ENCODE results near the gene CAMK2N1.

DNA sequence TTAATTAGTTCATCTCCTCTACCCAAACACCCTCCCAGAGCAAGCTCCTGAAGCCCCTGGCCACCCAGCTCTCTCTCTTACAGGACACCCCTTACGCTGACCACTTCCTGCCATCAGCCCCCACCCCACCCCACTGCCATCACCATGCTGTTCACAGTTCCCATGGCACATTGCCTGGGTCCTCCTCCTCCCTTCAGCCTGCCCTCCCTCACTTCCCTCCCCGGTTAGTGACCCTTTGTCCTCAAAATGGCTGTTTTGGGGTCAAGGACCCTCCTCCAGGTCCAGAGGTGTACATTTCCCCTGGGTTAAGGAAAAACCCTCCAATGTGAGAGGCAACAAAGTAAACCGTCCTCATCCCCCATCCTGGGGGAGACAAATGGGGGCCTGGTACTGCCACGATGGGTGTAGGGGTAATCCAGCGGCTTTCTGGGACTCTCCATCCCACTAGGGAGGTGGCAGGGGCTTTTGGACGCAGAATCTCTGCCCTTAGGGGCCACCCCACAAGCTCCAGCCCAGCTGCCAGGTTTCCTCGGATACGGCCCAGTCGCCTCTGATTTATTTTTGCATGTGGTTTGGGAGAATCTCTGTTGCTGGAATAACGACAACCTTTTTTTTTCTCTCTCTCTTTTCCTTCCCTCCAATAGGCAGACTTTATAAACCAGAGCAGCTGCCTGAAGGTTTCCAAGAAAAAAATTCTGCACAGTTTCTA, 8.5 kb downstream of the CAMK2N1 start:
- TF ChIP-seq, protein P1, sequence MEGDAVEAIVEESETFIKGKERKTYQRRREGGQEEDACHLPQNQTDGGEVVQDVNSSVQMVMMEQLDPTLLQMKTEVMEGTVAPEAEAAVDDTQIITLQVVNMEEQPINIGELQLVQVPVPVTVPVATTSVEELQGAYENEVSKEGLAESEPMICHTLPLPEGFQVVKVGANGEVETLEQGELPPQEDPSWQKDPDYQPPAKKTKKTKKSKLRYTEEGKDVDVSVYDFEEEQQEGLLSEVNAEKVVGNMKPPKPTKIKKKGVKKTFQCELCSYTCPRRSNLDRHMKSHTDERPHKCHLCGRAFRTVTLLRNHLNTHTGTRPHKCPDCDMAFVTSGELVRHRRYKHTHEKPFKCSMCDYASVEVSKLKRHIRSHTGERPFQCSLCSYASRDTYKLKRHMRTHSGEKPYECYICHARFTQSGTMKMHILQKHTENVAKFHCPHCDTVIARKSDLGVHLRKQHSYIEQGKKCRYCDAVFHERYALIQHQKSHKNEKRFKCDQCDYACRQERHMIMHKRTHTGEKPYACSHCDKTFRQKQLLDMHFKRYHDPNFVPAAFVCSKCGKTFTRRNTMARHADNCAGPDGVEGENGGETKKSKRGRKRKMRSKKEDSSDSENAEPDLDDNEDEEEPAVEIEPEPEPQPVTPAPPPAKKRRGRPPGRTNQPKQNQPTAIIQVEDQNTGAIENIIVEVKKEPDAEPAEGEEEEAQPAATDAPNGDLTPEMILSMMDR (IDR thresholded peaks at IDR 0.05 in 4 of 5, conservative IDR thresholded peaks at IDR 0.05 in 1 of 5): no peak
- TF ChIP-seq POLR2A (IDR thresholded peaks at IDR 0.05): no peak
